ENCODE results near the gene MRPL43.

Gene MRPL43

GRCh38 chr10:100966887-100967286, 20.4 kb downstream of the MRPL43 start:
- no peak for DNase-seq (ENCODE audit: low spot score)

GRCh38 chr10:100965820-100966219, 21.5 kb downstream of the MRPL43 start:
- DNase-seq (ENCODE audit: low spot score): no peak

- DNase-seq (ENCODE audit: low spot score): no peak
These were observed 23.5 kb downstream of the MRPL43 start for GRCh38 chr10:100963826-100964225.

GRCh38 chr10:100962351-100963080, 24.8 kb downstream of the MRPL43 start:
- no peak for DNase-seq (ENCODE audit: low spot score)

GRCh38 chr10:100960251-100960650, 27.0 kb downstream of the MRPL43 start:
- DNase-seq (ENCODE audit: low spot score): no peak

- no peak for DNase-seq (ENCODE audit: low spot score)
These were observed 38.4 kb downstream of the MRPL43 start for GRCh38 chr10:100948916-100949315.

- DNase-seq (ENCODE audit: low spot score): no peak
These were observed 41.5 kb downstream of the MRPL43 start for GRCh38 chr10:100945754-100946153.

- no peak for DNase-seq (ENCODE audit: low spot score)
These were observed 43.8 kb downstream of the MRPL43 start for GRCh38 chr10:100943508-100943907.

GRCh38 chr10:100942229-100942628, 45.1 kb downstream of the MRPL43 start:
- DNase-seq (ENCODE audit: low spot score): no peak

- DNase-seq (ENCODE audit: low spot score): no peak
These were observed 47.4 kb downstream of the MRPL43 start for GRCh38 chr10:100939763-100940344.

Measured in germinal center (tissue), 1 donor.